ENCODE results near the gene URI1.
"Not testable (repeated sequence)": the region's sequence is repeated elsewhere in the genome, so short reads cannot be mapped to it uniquely, and the experiment has no call there.

The URI1 gene, protein sequence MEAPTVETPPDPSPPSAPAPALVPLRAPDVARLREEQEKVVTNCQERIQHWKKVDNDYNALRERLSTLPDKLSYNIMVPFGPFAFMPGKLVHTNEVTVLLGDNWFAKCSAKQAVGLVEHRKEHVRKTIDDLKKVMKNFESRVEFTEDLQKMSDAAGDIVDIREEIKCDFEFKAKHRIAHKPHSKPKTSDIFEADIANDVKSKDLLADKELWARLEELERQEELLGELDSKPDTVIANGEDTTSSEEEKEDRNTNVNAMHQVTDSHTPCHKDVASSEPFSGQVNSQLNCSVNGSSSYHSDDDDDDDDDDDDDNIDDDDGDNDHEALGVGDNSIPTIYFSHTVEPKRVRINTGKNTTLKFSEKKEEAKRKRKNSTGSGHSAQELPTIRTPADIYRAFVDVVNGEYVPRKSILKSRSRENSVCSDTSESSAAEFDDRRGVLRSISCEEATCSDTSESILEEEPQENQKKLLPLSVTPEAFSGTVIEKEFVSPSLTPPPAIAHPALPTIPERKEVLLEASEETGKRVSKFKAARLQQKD

GRCh38 chr19:29941828-29942403, at the start of gene URI1:
Gene URI1 (plus strand): TSS chr19:29942239. CDS start chr19:29942548, 309 bp downstream.
- DNase-seq (ENCODE audit: low read depth): peak; percentile 66

DNA sequence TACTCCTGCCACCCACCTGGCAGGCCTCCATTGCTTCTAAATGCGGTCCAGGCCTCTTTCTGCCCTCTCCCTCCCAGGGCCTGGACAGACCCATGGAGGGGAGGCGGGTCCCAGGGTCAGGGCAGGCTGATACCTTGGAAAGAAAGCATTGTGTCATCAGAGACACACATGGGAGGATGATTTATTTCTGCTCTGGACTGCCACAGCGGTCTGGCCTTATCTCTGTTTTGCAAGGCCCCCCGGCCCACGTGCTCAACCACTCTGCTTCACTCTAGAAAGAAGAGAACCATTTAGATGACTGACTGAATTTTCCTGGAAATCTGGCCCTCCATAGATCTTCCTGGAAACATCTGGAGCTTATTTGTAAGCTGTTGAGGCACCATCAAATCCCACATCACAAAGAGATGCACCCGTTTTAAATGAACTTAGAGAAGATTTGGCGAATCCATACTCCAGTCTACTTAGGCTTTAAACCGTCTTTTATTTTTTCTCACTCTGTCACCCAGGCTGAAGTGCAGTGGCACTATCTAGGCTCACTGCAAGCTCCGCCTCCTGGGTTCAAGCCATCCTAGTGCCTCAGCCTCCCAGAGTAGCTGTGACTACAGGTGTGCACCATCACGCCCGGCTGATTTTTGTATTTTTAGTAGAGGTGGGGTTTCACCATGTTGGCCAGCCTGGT, 48.3 kb upstream of the URI1 start:
- DNase-seq (ENCODE audit: low read depth): no peak

DNA sequence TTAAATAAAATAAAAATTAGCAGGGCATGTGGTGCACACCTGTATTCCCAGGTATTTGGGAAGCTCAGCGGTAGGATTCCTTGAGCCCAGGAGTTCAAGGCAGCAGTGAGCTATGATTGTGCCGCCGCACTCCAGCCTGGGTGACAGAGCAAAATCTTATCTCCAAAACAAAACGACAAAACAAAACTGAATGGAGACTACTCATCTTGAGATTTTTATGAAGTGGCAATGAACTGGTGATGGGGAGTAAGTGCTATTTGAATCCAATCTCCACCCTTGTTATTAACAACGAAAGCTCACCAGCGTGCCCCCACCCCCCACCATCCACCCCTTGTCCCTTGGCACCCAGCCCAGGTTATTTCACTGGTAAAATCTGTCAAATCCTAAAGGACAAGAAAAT, 45.2 kb upstream of the URI1 start:
- no peak for DNase-seq (ENCODE audit: low read depth)

GRCh38 chr19:29897466-29897865, 44.6 kb upstream of the URI1 start:
- DNase-seq (ENCODE audit: low read depth): no peak

- no peak for DNase-seq (ENCODE audit: low read depth)
These were observed 38.0 kb upstream of the URI1 start for GRCh38 chr19:29904017-29904416.

DNA sequence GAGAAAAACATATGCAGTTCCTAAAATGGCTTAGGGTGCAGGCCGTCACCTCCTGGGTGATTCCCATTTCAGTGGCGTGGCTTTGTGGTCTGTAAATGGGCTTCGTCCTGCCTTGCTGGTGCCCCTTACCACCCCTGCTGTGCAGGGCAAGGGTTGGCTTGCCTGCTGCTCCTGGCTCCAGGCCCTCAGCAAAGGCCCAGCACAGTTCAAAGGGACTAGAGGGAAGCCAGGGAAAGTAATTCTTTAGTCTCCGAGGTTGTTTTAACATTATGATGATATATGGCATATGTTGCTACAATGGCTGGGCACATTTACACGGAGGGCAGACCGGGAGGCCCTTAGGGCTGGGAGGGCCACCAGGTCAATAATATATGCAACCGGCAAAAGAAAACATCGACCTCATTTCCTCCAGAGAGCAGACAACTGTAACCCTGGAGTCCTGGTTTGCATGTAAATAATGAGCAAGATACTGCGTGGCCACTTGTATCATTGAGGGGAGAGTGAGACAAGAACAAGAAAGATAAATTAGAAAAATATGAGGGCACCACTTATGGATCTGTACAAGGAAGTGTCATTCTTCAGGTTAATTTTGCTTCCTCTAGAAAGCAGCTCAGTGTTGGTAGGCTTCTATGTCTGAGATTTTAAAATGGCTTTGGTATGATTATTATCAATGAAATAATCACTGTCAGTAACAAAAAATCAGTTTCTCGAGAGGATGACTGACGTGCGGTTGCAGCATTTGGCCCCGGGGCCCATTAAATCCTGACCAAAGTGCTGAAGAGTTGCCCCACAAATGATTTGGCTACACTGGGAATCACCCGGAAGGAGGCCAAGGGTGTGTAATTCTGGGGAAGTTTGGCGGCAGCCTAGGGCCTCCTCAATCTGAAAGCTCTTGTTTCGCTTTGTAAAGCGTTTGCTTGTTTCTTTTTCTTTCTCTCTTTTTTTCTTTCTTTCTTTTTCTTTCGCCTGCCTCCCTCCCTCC, 32.8 kb upstream of the URI1 start:
- no peak for DNase-seq (ENCODE audit: low read depth)

DNA sequence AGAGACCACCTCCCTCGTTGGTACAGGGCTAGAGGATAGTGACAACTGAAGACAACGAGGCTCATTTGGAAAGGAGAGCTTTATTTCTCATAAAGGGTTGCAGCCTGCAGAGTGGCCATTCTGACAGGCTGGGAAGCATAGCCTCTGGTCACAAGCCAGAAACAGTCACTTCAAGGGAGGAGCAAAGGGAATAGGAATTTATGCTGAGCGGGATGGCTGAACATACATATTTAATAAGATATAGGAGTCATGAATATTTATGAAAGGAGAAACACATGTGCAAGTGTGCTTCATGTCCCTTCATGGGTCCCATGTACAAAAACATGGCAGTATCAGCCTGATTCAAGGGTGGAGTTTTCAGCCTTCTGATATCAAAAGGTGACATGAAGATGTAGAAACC, 27.1 kb upstream of the URI1 start:
- DNase-seq (ENCODE audit: low read depth): no peak

- DNase-seq (ENCODE audit: low read depth): not testable (repeated sequence)
These were observed 26.2 kb upstream of the URI1 start for GRCh38 chr19:29915832-29916231.

DNA sequence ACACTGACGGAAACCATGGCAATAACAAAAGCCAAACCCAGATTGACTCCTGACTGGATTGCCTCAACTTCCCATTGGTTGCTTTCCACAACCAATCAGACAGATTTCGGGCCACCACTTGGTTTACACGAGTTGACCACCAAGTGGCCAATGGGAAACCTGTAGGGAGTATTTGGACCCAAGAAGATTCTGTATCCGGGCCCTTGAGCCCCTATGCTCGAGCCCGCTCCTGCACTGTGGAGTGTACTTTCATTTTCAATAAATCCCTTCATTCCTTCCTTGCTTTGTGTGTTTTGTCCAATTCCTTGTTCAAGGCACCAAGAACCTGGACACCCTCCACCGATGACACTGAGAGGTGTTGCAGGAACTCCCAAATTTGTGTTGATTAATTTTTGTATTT, 24.1 kb upstream of the URI1 start:
- DNase-seq (ENCODE audit: low read depth): no peak

GRCh38 chr19:29918891-29919290, 23.1 kb upstream of the URI1 start:
- DNase-seq (ENCODE audit: low read depth): no peak

- no peak for DNase-seq (ENCODE audit: low read depth)
These were observed 19.1 kb upstream of the URI1 start for GRCh38 chr19:29922972-29923371.

DNA sequence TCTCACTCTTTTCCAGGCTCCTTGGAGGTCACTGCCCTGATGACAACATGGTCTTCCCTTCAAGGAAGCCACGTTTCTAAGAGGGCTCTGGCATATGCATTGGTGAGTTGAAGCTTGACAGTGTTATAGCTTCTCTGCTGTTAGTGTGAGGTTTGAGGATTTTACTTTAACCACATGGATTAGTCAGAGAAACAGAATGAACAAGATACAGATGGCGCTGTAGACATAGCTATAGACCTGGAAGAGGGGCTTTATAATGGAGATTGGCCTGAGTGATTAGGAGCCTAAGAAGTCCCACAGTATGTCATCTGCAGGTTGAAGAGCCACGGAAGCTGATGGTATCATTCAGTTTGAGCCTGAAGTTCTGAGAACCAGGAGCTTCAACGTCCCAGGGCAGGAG, 18.4 kb upstream of the URI1 start:
- no peak for DNase-seq (ENCODE audit: low read depth)

- DNase-seq (ENCODE audit: low read depth): no peak
These were observed 16.0 kb upstream of the URI1 start for GRCh38 chr19:29926031-29926430.

GRCh38 chr19:29926801-29927200, 15.2 kb upstream of the URI1 start:
- DNase-seq (ENCODE audit: low read depth): no peak

- DNase-seq (ENCODE audit: low read depth): no peak
These were observed 14.0 kb upstream of the URI1 start for GRCh38 chr19:29927944-29928625.

DNA sequence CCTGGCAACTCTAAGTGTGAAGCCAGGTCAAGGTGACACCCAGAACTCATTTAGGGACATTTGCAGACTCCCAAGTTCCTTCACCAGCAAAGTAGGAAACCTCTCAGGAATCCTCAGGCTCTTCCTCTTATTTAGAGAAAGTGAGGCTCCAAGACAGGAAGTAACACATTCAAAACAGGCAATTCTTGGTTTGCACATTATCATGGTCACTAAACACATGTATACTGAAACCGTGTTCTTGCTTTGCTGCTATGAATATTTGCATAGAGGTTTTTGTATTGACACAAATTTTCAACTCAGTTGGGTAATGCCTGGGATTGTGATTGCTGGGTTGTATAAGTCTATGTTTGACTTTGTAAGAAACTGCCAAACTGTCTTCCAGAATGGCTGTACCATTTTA, 13.2 kb upstream of the URI1 start:
- no peak for DNase-seq (ENCODE audit: low read depth)

DNA sequence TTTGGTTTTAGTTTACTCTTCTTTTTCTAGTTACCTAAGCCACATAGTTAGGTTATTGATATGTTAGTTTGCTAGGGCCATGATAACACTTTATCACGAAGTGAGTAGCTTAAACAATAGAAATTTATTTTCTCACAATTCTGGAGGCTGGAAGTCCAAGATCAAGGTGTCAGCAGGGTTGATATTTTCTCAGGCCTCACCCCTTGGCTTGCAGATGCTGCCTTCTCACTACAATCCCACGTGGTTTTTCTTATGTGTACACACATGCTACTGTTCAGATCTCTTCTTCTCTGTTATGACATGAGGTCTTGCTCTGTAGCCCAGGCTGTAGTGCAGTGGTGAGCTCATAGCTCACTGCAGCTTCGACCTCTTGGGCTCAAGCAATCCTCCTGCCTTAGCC, 7.8 kb upstream of the URI1 start:
- no peak for DNase-seq (ENCODE audit: low read depth)

DNA sequence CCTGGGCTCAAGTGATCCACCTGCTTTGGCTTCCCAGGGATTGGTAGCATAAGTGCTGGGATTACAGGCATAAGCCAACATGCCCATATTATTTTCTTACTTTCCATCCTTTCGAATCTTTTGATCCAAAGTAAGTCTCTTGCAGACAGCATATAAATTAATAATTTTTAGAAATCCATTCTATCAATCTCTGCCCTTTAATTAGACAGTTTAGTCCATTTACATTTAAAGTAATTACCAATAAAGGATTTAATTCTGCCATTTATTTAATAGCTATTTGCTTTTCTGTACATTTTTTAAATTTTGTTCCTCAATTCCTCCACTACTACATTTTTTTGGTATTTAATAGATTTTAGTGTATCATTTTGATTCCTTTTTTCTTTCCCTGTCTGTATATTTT, 7.3 kb upstream of the URI1 start:
- no peak for DNase-seq (ENCODE audit: low read depth)

DNA sequence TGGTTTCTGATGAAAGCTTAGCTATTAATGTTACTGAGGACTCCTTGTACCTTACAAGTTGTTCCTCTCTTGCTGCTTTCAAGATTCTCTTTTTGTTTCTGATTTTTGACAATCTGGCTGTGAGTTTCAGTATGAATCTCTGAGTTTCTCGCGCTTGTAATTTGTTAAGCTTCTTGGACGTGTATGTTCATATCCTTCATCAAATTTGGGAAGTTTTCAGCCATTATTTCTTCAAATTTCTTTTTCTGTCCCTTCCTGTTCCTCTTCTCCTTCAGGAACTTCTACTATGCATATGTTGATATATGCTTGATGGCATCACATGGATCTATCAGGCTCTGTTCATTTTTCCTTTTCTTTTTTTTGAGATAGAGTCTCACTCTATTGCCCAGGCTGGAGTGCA, 5.6 kb upstream of the URI1 start:
- DNase-seq (ENCODE audit: low read depth): no peak

DNA sequence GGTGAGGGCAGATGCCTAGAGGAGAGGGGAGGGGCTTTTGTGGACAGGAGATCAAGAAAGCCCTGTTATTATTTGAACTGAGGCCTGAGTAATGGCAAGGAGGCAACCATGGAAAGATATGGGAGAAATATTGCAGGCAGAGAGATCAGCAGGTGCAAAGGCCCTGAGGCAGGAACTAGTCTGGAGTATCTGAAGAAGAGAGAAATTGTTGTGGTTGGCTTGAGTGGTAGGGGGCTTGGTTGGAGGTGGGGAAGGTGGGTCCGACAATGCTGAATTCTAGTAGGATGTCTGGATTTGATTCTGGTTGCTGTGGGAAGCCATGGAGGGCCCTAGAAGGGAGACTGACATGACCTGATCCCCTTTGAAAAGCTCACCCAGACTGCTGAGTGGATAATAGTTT, 2.4 kb upstream of the URI1 start:
- DNase-seq (ENCODE audit: low read depth): no peak

- no peak for DNase-seq (ENCODE audit: low read depth)
These were observed 961 bp upstream of the URI1 start for GRCh38 chr19:29940971-29941585.
